Kidney tubule cell (primary cell): ENCODE measurements around the gene PCGF2.
"Not testable (repeated sequence)": the region's sequence is repeated elsewhere in the genome, so short reads cannot be mapped to it uniquely, and the experiment has no call there.

Source experiments
- DNase-seq: peaks from one replicate; pipeline ENCODE4 v3.0.0-alpha.2; 2018; ENCODE audit warnings: low spot score

PCGF2 gene

DNA sequence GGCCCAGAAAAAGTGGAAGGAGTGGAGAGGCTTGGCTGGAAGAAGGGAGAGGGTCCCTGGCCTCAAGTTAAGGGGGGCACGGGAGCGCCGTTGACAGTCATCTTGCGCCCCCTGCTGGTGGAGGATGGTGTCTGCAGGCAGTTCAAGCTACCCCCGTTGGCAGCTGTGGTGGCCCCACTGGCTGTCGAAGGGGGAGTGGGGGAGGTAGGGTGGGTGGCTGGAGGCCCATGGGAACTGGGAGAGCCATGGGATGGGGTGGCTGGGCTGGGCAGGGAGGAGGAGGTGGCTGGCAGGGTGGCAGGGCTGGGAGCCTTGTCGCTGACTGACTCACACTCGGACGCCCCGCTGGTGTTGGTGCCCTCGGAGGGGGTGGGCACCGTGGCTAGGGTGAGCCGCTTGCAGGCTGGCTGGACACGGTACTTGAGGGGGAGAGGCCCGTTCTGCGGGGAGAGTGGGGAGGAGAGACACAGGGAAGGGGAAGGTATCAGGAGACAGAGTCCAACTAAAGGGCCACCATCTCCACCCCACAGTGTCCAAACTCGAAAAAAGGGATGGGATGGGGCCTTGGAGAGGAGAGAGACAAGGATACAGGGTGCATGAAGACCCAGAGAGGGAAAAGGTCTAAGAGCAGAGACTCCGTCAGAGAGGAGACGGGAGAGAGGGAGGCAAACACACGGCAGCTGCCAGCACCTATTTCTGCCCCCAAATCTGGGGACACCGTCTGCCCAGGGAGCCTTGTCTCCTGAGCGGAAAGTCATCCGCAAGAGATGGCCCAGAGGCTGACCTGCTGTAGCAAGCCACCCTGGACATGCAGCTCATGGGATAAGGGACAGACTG lies 12.8 kb downstream of the PCGF2 start:
- DNase-seq = peak; percentile 44

DNA sequence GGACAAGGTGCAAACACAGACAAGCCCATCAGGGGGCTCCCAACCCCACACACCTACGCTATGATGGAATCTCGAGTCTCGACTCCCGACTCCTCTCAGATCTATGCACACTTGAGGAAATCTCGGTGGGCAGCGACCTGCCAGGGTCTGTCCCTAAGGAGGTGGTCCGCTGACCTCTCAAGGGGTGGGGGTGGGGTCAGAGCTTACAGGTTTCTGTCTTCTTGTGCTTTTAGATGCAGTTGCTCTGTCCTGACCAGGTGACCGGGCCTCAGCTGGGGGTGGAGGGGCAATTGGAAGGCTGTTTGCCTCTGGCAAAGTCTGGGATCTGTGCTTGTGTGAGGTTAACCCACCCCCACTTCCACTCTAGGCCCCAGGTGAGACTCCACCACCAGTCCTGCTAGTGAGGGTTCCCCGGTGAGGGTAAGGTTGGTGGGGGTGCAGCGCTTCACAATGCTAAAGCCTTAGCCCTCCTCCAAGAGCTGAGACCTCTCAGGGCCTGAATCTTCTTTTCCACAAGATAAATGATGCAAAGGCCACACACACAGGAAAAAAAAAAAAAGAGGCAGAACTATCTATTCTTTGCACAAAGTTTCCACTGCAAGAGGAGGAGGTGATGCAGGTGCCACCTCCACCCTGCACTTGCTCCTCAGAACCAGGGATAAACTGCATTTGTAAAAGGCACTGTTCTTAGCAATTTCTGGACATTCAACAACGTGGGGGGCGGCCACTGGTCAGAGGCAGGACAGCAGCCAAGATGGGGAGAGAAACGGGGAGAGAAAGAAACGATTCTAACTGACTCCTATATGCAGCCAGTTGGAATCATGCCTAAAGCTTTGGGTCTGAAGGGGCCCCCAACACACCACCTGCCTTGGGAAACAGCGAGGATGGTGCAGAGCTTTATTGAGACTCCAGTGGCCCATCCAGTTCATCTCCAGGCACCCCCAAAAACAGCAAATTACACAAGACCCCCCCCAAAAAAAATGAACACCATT lies 13.9 kb downstream of the PCGF2 start:
- DNase-seq = no peak

DNA sequence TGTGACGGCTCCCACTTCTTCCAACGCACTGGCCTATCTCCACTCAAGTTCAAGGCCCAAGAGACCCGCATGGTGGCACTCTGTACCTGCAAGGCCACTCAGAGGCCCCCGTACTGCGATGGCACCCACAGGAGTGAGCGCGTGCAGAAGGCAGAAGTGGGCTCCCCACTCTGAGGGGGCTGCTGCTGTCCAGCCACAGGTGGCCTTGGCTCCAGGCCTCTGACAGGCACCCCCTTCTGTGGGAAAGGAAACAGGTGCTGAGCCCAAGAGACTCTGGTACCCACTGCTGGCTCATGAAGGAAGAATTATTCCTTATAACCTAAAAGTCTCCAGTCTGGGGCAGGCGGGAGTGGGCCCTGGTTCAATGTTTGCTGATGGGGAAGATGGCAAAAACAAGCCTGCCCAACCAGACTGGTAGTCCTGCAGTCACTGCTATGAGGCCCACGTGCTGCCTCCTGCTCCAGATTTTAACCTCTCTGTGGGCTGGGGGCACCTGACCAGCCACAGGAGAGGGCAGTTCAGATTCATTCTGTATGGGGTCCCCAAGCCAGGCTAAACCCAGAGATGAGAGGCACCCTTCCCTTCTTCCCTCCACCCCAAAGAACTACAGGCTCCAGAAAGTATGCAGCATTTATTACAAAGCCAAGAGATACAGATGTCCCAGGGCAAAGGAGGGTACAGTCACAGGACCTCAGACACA lies 14.7 kb downstream of the PCGF2 start:
- no peak for DNase-seq

DNA sequence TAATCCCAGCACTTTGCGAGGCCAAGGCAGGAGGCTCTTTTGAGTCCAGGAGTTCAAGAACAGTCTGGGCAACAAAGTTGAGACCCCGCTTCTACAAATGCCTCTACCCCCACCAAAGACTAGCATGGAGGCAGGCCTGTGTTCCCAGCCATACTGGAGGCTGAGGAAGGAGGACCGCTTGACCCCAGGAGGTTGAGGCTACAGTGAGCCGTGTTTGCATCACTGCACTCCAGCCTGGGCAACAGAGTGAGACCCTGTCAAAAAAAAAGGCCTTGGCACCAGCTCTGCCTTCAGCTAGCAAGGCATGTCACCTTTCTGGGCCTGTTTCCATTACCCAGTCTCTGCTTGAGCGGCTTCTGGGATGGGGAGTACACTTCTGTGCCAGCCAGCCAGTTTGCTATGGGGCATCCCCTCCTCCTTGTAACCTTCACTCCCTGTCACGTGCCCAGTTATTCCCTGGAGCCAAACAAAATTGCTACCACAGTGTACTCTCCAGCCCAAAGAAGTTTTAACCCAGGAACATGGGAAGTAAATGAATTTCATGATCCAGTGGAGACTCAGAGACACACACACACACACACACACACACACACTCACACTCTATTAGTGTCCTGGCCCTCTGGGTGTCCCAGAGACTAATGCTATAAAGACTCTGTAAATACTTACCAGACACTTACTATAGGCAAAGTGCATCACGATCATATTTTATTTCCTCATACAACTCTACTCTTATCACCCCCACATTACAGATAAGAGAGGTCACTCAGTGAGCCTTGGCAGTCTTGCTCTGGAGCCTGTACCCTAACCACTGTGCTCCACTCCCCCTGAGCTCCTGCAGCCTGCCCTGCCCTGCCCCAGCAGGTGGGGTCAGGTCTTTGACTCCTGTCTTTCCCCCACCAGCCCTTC lies 15.5 kb downstream of the PCGF2 start:
- DNase-seq = peak; percentile 25

DNA sequence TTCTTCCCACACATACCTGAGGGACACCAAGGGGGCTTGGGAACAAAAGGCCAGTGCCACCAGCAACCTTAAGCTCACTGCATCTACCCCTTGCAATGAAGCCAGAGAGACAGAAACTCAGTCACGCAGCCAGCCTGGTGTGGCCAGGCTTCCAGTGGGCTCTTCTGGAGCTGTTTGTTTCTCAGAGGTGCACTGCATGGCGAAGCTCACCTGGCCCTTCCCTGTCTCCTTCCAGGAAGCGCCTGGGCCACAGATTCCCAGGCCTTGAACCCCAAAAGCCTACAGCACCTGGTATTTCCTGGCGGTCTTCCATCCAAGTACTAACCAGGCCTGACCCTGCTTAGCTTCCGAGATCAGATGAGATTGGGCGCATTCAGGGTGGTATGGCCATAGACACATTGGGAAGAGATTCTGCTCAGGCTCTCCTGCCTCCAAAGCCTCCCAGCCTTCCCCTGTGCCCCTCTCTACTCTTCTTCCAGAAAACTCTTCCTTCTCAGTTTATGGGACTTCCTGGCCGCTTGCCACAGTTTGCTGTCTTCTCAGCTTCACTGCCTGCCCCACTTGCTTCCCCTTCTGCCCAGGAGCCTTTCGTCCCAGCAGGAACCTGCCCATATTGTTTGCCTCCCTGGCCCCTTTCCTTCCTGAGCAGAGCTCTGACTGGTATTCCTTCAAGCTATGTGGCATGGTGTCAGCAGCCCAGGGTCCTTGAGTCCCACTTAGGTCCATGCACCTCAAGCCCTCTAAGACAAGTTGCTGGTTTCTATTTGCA lies 16.4 kb downstream of the PCGF2 start:
- DNase-seq = no peak

DNA sequence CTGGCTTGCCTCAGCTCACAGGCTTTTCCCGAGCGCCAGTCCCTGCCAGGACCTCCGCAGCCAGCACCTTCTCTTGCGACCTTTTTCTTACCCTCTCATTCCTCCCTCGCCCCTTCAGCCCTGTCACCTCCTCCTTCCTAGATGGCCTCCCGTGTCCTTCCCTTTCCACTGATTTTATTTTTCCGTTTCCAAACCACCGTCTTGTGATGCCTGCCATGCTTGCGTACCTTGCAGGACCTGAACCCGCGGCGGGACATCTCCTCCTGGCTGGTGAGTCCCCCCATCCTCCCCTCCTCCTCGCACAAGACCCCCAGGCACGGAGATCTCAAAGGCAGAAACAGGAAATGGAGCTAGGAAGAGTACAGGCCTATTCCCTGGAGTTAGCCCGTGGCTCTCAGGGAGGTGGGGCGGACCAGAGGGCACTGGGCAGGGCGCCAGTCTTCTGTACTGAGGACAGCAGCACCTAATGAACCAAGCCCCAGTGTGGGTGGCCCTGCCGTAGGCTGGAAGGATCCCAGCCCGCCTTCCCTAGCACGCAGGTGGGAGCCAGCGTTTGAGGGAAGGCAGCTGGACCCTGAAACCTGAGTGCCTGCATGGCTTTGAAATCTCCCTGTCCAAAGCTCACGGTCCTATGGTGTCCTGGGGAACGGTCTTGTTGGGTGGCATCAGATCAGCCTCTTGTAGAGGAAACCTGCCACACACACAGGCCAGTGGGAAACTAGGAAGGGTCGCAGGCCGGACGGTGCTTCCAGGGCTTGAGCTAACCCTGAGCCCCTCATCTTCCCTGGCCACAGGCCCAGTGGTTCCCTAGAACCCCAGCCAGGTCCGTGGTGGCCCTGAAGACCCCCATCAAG lies 17.4 kb downstream of the PCGF2 start:
- DNase-seq = peak; percentile 84

DNA sequence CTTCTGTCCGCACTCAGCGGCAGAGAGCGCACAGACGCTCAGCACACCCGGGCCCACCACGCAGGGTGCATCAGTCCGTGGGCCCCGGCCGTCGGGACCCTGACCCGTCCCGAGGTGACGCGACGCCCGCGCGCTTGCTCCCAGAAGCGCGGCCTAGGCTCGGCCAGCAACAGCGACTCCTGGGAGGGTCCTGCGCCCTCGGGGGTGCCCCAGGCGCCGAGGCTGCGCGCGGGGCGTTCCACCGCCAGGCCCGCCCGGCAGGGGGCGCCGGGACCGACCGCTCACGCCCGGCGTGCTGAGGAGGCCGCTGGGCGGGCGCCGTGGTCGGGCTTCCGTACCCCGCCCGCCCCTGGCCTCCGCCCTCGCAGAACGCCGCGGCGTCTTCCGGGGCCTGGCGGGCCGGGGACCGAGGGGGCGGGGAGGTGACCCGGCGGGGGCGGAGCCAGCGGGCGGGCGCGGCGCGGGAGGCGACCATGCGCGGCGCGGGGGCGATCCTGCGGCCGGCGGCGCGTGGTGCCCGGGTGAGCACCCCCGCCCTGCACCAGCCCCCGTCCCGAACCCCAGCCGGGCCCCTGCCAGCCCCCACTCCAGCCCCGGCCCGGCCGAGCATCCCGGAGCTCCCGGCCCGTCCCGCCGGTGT lies 18.1 kb downstream of the PCGF2 start, which contains the start of gene CISD3:
Gene CISD3 (plus strand): TSS at position 456 of the 640 bp plus-strand sequence. CDS start 18 bp downstream, at position 474.
- peak; percentile 90 for DNase-seq

DNA sequence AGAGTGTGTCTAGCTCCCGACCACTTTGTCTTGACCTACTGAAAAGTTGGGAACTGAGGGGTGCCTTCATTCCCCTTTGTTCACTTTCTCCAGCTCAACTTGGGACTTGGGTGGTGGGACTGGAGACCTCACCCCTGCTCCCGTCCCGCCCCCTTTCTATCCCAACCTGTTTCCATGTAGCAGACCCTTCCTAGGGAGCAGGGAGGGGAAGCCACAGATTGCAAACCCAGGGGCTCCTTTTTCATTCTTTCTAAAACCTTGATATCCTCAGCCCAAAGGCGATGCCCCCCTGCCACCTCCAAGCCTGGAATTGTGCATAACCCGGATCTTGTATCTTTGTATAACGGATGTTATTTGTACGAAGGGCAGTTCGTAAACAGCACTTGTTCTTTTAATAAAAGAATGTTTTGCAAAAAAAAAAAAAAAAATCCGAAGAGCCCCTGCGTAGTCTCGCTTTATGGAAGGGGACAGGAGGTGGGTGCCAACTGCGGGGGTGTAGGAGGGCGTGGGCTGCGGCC lies 18.7 kb downstream of the PCGF2 start:
- no peak for DNase-seq

DNA sequence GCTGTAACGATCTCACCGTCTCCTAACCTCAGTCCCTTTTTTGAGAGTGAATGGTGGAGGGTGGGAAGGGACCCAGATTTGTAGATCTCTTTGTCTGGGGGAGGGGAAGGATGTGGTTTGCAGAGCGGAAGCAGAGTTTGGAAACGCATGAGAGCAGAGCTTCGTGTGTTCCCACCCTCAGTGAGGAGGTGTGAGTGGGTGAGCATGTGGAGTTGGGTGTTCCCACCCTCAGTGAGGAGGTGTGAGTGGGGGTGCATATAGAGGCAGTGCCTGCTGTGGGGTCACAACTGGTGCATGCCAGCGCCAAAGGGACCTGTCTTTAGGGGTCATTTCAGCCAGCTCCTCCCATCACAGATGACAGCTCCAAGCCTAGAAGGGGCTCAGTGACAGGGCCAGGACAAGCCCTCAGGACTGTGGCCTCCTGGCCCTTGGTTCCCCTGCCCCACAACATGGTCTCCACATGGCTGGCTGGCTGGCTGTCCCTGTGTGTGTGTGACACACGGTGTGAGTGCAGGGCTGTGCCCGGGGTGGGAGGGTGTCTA lies 19.8 kb downstream of the PCGF2 start:
- no peak for DNase-seq

DNA sequence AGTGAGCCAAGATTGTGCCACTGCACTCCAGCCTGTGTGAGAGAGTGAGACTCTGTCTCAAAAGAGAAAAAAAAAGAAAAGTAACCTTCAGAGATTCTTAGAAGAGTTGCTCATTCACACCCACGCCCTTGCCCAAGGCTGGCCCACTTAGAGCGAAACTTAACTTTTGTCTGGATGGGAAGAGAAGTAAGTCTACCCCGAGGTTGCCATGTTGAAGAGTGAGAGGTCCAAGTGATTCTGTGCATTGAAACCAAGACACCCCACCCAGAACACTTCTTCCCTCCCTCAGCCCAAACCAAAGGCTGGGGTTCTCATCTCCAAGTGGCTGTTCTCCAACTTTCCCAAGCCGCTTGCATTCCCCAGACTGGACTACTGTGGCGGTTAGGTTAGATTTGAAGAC lies 20.4 kb downstream of the PCGF2 start:
- no peak for DNase-seq

DNA sequence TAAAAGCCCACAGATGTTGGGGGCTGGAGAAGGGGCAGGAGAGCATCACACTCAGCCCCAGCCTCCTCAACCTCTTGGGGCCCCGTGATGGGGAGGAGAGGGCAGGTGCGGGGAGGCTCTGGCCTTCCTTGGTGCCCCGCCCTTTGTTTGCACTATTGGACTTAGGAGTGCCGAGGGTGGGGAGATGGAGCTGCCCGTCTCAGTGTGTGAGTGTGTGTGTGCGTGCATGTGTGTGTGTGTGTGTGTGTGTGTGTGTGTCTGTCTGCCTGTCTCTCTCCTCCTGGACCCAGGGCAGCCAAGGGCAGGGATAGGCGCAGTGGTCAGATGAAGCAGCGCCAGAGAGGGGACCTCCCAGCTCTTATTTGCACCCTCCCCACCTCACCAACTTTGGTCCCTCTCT lies 22.0 kb downstream of the PCGF2 start:
- not testable (repeated sequence) for DNase-seq

DNA sequence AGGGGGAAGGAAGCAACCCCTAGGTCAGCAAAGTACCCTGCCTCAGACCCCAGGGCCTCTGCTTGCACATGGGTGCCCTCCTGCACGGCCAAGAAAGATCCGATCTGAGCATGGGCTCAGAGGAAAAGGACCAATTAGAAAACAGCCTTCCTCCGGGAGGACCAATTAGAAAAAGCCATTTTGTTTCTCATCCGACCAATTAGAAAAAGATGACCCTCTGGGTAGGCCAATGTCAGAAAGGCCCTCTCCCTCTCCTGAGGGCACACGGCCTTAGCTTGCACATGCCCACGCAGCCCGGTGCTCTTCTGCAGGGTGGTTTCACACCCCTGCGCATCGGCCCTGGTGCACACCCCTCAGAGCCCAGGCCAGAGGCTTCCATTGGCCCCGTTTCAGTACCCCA lies 23.1 kb downstream of the PCGF2 start:
- DNase-seq = no peak

DNA sequence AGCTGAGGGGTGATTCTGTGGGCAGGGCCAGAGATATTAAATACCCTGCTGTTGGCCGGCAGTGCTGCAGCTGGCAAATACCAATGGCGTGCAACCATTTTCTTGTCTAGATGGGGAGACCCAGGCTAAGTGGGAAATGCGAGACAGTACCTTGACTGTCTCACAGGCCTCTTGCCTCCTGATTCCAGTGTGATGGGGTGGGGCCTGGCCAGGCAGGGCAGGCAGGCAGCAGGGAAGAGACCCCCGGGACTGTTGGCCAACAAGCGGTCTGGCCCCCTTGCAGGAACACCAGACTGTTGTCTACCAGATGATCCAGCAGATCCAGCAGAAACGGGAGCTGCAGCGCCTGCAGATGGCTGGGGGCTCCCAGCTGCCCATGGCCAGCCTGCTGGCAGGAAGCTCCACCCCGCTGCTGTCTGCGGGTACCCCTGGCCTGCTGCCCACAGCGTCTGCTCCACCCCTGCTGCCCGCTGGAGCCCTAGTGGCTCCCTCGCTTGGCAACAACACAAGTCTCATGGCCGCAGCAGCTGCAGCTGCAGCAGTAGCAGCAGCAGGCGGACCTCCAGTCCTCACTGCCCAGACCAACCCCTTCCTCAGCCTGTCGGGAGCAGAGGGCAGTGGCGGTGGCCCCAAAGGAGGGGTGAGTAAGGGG lies 23.7 kb downstream of the PCGF2 start:
- DNase-seq = no peak

DNA sequence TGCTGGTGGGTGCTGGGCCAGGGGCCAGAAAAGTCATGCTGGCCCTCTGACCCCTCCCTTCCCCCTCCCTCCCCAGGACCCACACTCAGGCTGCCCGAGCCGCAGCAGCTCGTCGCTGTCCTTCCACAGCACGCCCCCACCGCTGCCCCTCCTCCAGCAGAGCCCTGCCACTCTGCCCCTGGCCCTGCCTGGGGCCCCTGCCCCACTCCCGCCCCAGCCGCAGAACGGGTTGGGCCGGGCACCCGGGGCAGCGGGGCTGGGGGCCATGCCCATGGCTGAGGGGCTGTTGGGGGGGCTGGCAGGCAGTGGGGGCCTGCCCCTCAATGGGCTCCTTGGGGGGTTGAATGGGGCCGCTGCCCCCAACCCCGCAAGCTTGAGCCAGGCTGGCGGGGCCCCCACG lies 26.3 kb downstream of the PCGF2 start:
- no peak for DNase-seq

DNA sequence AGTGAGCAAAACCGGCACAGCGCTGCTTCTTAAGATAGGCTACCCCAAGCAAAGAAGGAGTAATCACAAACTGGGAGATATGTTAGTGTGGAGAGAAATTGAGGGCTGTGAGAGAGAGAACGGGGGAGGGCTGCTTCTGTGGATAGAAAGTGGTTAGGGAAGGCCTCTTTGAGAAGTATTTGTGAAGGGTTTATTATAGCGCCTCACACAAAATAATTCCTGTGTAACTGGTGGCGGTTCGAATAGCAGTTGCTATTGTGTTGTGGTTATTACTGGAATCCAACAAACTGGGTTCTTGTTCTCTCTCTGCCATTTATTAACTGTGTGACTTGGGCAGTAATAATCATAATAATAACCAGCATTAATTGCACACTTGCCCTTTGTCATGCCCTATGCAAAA lies 27.2 kb downstream of the PCGF2 start:
- DNase-seq = no peak

DNA sequence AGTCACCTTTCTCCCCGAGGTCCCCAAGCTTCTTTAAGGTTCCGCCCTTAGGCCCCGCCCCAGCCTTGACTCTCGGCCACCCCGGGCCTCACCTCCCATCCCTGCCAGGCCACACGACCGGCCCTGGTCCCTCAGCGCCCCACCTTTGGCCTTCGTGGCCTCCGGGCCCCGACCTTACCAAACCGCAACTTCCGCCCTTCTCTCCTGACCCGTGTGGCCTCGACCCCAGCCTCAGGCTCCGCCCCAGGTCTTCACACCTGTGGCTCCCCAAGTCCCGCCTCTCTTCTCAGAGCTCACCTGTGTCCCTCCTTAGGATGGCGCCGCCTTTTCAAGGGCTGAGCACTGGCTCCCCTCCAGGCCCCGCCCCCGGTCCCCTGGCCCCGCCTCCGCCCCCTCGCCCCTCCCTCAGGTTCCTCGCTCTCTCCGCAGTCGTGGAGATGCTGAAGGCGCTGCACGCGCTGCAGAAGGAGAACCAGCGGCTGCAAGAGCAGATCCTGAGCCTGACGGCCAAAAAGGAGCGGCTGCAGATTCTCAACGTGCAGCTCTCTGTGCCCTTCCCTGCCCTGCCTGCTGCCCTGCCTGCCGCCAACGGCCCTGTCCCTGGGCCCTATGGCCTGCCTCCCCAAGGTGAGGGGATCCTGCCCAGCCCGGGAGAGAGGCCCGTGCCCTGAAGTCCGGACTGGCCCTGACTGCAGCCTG lies 28.0 kb downstream of the PCGF2 start:
- no peak for DNase-seq

DNA sequence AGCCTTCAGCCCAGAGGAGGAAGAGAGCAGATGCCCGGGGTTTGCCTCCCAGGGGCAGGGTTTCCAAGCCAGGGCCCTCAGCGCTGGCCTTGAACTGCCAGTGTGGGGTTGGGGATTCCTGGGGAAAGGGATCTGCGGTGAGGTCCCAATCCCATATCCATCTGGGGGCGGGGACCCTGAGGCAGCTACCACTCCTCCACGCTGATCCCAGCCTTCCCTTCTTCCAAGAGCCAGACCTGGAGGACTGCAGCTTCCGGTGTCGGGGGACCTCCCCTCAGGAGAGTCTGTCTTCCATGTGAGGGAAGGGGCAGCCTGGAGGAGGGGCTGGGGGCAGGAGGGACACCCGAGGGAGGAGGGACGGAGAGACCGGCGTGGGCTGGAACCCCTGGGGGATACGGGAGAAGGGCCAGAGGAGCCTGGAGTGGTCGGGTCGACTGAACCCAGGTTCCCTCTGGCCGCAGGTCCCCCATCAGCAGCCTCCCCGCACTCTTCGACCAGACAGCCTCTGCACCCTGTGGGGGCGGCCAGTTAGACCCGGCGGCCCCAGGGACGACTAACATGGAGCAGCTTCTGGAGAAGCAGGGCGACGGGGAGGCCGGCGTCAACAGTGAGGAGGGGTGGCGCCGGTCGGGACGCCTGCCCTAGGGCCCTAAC lies 28.7 kb downstream of the PCGF2 start:
- DNase-seq = no peak
